ENCODE data around the gene DSTYK.

The DSTYK gene

DNA sequence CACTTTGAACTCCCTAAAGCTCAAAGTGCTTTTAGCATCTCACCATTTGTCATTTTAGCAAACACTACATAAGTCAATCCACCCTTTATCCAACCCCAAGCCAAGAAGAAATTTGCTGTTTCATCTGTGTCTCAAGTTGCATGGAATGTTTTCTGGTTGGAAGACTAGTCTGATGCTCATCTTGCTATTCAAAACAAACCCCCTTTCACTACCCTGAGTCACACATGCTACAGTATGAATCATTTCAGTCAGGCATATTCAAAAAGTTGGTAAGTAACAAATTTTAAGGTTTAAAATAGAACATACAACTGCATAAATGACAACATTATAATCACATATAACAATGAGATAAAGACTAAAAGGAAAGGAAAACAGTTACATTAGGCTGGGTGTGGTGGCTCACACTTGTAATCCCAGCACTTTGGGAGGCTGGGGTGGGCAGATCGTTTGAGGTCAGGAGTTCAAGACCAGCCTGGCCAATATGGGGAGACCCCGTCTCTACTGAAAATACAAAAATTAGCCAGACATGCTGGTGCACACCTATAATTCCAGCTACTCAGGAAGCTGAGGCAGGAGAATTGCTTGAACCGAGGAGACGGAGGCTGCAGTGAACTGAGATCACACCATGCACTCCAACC is 38.7 kb downstream of the DSTYK start:
- DNase-seq (ENCODE audit: low read depth), result peak; percentile 95
- TF ChIP-seq CTCF (conservative IDR thresholded peaks at IDR 0.05; ENCODE audit: low read length), result no peak
- no peak overlapping the region for H3K4me3 ChIP-seq (ENCODE audit: low read length)

- no peak for DNase-seq (ENCODE audit: low read depth)
- no peak overlapping the region for H3K4me3 ChIP-seq (ENCODE audit: low read length)
- TF ChIP-seq CTCF (conservative IDR thresholded peaks at IDR 0.05; ENCODE audit: low read length), result no peak
Measured at GRCh38 chr1:205171369-205171768, 40.1 kb downstream of the DSTYK start.

DNA sequence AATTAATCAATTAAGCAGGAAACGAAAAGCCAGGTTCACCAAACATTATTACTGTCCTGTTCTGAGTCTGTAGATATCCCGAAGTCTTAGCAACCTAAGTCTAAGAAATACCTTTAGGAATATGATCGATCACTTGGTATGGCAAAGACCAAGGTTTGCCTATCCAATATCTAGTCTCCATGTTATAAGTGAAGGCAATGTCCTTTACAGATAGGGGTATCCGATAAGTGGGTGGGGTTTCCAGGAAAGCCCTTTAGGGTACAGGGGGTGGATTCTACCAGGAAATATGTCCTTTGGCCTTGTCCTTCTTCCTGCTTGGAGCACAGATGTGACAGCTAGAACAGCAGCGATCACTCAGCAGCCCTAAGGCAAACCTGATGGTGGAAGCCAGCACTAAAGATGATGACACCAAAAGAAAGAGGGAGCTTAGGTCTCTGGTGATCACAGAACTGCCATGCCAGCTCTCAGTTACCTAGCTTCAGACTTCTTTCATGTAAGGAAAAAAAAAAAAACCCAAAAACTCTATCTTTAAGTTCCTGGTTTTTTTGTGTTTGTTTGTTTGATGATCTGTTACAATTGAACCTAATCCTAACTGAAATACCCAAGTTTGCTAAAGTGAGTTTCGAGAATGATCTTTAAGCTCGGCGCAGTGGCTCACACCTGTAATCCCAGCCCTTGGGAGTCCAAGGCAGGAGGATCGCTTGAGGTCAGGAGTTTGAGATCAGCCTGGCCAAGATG is 40.8 kb downstream of the DSTYK start:
- no peak for DNase-seq (ENCODE audit: low read depth)
- TF ChIP-seq CTCF (conservative IDR thresholded peaks at IDR 0.05; ENCODE audit: low read length), result no peak
- no peak overlapping the region for H3K4me3 ChIP-seq (ENCODE audit: low read length)

DNA sequence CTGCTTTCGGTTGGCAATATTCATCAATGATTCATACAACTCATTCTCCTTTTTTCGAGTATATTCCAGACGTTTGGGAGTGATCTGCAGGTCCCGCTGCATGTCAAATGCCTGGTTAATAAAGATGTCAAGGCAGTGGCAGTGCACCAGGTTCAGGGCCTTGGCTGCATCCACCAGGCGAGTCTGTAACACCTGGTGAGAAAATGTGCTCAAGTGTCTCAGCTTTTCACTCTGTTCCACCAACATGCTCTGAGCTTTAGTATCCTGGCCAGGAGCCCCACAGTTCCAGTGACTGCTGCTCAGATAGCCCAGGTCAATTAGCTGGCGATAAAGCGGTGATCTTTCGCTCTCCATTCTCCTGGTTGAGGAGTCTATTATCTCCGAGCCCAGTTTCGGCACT is 42.3 kb downstream of the DSTYK start:
- no peak for TF ChIP-seq CTCF (conservative IDR thresholded peaks at IDR 0.05; ENCODE audit: low read length)
- no peak overlapping the region for H3K4me3 ChIP-seq (ENCODE audit: low read length)
- DNase-seq (ENCODE audit: low read depth), result no peak

- no peak overlapping the region for H3K4me3 ChIP-seq (ENCODE audit: low read length)
- TF ChIP-seq CTCF (conservative IDR thresholded peaks at IDR 0.05; ENCODE audit: low read length), result no peak
- DNase-seq (ENCODE audit: low read depth), result no peak
Measured at GRCh38 chr1:205168291-205168690, 43.2 kb downstream of the DSTYK start.

- no peak overlapping the region for H3K4me3 ChIP-seq (ENCODE audit: low read length)
- TF ChIP-seq CTCF (conservative IDR thresholded peaks at IDR 0.05; ENCODE audit: low read length), result no peak
- DNase-seq (ENCODE audit: low read depth), result peak; percentile 51
Measured at GRCh38 chr1:205162301-205162700, 49.2 kb downstream of the DSTYK start.

GRCh38 chr1:205161076-205161475 is 50.4 kb downstream of the DSTYK start:
- DNase-seq (ENCODE audit: low read depth), result no peak
- no peak overlapping the region for H3K4me3 ChIP-seq (ENCODE audit: low read length)
- no peak for TF ChIP-seq CTCF (conservative IDR thresholded peaks at IDR 0.05; ENCODE audit: low read length)
